ENCODE data around the gene GAREM2.
A peak's percentile ranks its signal among the peaks of the same experiment; 100 is the strongest.
"Not testable (repeated sequence)": the region's sequence is repeated elsewhere in the genome, so short reads cannot be mapped to it uniquely, and the experiment has no call there.

GAREM2 gene

GRCh38 chr2:26172871-26173775, at the start of gene GAREM2:
GAREM2 (plus strand) TSS chr2:26173088; CDS start chr2:26173221, 133 bp downstream.
- DNase-seq (ENCODE audit: extremely low read depth in 1 of 2, low read depth in 1 of 2) = no peak

DNA sequence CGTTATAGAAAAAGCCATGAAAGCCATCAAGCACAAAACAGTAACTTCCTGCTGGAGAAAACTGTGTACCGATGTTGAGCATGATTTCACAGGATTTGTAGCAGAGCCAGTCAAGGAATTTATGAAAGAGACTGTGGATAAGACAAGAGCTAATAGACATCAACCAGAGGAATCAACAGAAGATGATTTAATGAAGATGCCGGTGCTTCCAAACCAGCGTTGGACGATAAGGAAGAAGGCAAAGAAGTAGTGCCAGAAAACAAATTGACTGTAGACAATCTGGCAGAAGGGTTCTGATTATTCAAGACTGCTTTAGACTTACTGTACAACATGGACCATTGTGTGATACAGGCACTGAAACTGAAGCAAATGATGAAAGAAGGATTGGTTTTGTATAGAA, 49.5 kb upstream of the GAREM2 start:
- no peak for DNase-seq (ENCODE audit: extremely low read depth in 1 of 2, low read depth in 1 of 2)

DNA sequence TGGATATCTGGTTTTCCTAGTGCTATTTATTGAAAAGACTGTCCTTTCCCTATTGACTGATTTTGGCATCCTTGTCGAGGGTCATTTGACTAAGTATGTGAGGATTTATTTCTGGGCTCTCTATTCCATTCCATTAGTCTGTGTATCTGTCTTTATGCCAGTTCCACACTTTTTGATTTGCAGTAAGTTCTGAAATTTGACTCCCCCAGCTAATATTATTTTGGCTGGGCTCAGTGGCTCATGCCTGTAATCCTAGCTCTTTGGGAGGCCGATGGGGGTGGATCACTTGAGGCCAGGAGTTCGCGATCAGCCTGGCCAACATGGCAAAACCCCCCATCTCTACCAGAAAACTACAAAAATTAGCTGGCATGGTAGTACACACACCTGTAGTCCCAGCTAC, 46.8 kb upstream of the GAREM2 start:
- DNase-seq (ENCODE audit: extremely low read depth in 1 of 2, low read depth in 1 of 2) = no peak

DNA sequence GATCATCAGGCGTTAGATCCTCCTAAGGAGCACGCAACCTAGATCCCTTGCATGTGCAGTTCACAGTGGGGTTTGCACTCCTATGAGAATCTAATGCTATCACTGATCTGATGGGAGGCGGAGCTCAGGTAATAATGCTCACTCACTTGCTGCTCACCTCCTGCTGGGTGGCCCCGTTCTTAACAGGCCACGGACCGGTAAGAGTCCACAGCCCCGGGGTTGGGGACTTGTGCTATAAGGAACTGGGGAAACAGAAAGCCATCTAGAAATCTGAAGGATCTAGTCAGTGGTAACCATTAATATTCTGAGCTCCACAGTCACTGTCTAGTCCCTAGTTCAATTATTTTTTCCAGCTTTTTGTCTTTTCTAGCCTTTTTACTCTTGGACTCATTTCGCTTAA, 44.7 kb upstream of the GAREM2 start:
- no peak for DNase-seq (ENCODE audit: extremely low read depth in 1 of 2, low read depth in 1 of 2)

DNA sequence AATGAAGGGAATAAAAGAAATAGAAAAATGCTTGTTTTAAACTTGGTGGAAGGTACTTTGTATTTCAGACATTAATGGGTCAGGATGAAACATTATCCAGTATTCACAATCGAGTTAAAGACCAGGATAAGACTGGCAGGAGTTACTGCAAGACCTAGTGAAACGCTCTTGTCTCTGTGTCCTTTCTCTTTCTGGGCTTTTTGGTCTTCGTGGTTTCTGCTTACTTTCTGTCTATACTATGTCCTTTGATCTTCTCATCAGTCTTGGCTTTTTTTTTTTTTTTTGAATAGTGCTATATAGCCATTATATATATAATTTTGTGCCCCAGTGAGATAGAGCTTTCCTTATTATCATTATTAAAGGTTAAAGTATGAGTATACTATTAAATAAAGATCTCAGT, 42.1 kb upstream of the GAREM2 start:
- DNase-seq (ENCODE audit: extremely low read depth in 1 of 2, low read depth in 1 of 2) = no peak

- no peak for DNase-seq (ENCODE audit: extremely low read depth in 1 of 2, low read depth in 1 of 2)
These were observed 36.4 kb upstream of the GAREM2 start for GRCh38 chr2:26136451-26136850.

GRCh38 chr2:26139269-26140183, 33.4 kb upstream of the GAREM2 start:
- no peak for DNase-seq (ENCODE audit: extremely low read depth in 1 of 2, low read depth in 1 of 2)

DNA sequence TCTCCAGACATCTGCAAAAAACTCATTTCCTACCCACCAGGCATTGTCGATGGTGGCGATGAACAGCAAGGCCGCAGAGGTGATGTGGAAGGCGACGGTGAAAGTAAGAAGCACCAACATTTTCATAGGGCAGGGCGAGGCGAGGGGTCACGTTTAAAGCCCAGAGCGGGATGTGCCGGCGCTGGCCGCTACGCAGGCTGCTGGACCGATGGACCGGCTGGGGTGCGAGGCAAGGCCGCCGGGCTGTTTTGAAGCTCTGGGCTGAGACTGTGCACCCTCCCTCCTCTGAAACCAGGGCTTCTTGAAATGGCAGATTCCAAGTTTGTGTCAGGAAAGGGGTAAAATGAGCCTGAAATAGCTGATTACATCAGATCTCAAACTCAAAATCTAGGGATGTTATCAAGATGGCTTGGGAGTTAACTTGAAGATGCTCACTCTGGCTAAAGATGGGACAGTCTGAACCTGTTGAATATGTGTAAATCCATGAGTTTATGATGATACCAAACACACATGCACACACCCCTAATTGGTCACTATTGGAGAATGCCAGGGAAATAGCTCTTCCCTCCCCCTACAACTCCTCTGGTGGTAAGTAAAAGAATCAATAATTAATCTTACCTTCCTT, 31.6 kb upstream of the GAREM2 start:
- no peak for DNase-seq (ENCODE audit: extremely low read depth in 1 of 2, low read depth in 1 of 2)

DNA sequence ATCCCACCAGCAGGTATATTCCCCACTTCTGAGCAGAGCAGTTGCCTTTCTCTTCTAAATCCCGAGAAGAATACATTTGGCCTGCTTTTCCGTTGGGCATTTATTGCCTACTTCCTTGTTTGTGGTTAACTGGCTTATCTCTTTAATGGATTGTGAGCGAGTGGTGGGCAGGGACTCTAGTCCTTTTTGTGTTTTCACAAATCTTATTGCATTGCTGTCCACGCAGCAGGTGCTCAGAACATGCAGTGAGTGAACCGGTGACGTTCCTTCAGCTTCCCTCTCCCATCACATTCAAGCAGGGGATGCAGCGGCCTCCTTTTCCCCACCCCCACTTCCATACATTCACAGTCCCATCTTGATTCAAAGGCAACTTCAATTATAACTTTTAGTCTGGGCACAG, 28.9 kb upstream of the GAREM2 start:
- no peak for DNase-seq (ENCODE audit: extremely low read depth in 1 of 2, low read depth in 1 of 2)

DNA sequence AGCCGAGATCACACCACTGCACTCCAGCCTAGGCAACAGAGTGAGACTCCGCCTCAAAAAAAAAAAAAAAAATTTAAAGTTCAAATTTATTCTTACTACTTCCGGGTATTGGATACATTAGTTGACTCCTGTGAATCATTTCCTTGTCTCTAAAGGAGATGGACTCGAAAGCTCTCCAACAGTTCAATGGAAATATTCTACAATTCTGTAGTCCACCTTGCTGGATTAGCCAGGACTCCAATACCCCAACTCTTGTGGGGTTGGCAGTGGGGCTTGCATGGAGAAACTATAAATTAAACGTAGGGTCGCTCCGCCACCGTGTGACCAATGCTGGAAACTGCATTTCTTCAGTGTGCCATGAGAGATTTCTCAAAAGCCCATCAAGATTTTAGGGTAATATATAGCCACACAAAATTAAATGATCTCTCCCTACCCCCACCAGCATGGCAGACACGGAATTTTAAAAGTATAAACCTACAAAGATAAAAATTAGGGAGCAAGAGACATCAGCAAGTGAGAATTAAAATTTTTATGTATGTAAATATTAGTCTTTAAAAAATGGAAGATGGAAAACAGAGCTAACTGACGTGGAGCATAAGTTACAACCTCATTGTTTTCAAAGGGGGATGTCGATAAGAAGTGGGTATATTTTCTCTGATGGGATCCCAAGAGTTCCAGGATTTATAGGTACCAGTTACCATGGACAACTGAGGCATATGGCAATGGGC, 27.8 kb upstream of the GAREM2 start:
- peak; percentile 8 to 28 for DNase-seq (ENCODE audit: extremely low read depth in 1 of 2, low read depth in 1 of 2)

- no peak for DNase-seq (ENCODE audit: extremely low read depth in 1 of 2, low read depth in 1 of 2)
These were observed 24.4 kb upstream of the GAREM2 start for GRCh38 chr2:26148501-26148900.

- DNase-seq (ENCODE audit: extremely low read depth in 1 of 2, low read depth in 1 of 2) = no peak
These were observed 22.6 kb upstream of the GAREM2 start for GRCh38 chr2:26150243-26150642.

DNA sequence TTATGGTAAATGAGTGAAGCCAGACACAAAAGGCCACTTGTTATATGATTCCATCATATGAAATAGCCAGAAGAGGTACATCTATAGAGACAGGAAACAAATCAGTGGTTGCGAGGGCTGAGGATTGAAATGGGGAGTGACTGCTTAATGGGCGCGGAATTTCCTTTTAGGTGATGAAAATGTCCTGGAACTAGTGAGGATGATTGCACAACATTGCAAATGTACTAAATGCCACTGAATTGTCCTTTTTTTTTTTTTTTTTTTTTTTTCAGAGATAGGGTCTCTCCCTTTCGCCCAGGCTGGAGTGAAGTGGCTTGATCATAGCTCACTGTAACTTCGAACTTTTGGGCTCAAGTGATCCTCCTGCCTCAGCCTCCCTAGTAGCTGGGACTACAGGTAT, 15.3 kb upstream of the GAREM2 start:
- DNase-seq (ENCODE audit: extremely low read depth in 1 of 2, low read depth in 1 of 2) = no peak

- DNase-seq (ENCODE audit: extremely low read depth in 1 of 2, low read depth in 1 of 2) = no peak
These were observed 11.0 kb upstream of the GAREM2 start for GRCh38 chr2:26161926-26162325.

DNA sequence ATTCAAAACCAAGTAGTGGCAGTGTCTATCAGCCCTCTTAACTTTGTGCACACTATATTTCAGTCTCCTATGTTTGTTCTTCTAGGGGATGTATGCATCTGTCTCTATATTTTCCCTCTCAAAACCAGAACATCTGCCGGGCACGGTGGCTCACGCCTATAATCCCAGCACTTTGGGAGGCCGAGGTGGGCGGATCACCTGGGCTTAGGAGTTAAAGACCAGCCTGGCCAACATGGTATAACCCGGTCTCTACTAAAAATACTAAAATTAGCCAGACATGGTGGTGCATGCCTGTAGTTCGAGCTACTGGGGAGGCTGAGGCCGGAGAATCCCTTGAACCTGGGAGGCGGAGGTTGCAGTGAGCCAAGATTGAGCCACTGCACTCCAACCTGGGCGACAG, 9.9 kb upstream of the GAREM2 start:
- no peak for DNase-seq (ENCODE audit: extremely low read depth in 1 of 2, low read depth in 1 of 2)

DNA sequence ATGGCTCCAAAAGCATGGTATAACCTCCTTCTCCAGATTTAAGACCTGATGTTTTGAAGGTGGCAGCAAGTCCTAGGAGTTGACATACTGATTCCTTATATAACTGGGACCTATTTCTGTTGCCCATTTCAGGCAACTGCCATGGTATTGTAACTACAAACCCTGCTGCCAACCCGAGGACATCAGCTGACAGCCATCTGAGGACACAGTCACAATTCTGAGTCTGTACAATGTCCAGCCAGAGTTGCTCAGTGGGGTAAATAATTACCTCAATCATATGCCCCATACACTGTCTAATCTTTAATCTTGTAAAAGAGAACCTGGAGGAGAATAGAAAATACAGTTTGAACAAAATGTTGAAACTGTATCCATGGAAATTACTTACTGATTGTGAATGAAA, 8.7 kb upstream of the GAREM2 start:
- no peak for DNase-seq (ENCODE audit: extremely low read depth in 1 of 2, low read depth in 1 of 2)

GRCh38 chr2:26164641-26165211, 8.2 kb upstream of the GAREM2 start:
- no peak for DNase-seq (ENCODE audit: extremely low read depth in 1 of 2, low read depth in 1 of 2)

- DNase-seq (ENCODE audit: extremely low read depth in 1 of 2, low read depth in 1 of 2) = no peak
These were observed 7.5 kb upstream of the GAREM2 start for GRCh38 chr2:26165403-26165802.

- not testable (repeated sequence) for DNase-seq (ENCODE audit: extremely low read depth in 1 of 2, low read depth in 1 of 2)
These were observed 6.3 kb upstream of the GAREM2 start for GRCh38 chr2:26166541-26166940.

DNA sequence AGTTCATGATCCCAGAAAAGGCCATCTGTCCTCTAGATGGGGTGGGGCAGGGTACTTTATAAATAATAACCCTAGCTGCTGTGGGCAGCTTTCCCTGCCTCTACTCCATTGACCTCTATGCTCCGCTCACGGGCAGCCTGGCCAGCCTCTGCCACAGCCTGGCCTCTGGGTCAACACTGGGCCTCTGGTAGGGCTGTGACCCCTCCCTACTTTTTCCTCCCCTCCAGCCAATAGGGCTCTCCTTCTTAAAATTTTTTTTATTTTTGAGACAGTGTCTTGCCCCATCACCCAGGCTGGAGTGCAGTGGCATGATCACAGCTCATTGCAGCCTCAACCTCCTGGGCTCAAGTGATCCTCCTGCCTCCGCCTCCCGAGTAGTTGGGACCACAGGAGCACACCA, 4.1 kb upstream of the GAREM2 start:
- DNase-seq (ENCODE audit: extremely low read depth in 1 of 2, low read depth in 1 of 2) = no peak
